Measurements from ENCODE around the gene ABCC5. TPM values are rescaled to one million over a fixed set of nuclear protein-coding genes. Genes with fewer than 3 reads are reported as not detected.

Gene ABCC5
- total RNA-seq, 3 donors from 2014 or later (not counting 1 experiment from before 2014, with no cell fraction given) = 15.6 to 32.5 (median 27.1) TPM

DNA sequence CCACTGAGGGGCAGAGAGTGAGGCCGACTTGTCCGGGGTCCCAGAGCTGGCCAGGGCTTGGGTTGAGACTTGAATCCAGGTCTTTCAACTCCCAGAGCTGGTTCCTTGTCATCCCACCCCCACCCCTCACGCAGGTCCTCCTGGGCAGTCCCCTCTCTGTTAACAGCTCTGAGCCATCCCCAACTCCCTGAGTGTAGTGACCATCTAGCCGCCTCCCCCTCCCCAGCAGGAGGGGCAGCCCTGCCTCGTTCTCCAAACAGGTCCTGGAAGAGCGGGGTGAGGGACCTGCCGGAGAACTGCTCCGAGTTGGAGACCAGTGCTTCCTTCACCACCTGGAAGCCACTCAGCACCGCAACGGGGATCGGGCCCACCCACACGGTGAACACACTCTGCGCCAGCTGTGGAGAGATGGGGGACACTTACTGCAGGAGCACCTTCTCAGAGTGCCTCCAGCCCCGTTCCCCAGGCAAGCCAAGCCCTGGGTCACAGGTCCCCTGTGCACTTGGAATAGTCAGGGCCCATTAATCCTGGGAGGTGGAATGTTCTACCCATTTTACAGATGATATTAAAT lies 108.6 kb downstream of the ABCC5 start:
- ATAC-seq (no peak), DNase-seq (no peak)
- Histone ChIP-seq H3K36me3 (ENCODE audit: control insufficient read depth, insufficient read depth, low read length) (no peaks in the 10 kb centered on the region), H3K4me3 (ENCODE audit: low read length) (no peak overlapping the region), H3K27me3 (ENCODE audit: control insufficient read depth, insufficient read depth, low read length) (no peaks in the 10 kb centered on the region), H3K4me1 (ENCODE audit: control insufficient read depth, insufficient read depth, low read length) (no peaks in the 10 kb centered on the region), H3K27ac (ENCODE audit: low read length) (no peak overlapping the region), H3K9me3 (ENCODE audit: control insufficient read depth, insufficient read depth, low read length) (no peaks in the 10 kb centered on the region)
- H3K27me3 Mint-ChIP-seq (ENCODE audit: low read depth in 2 of 2) = peaks cover 0 to 6% of the 10 kb centered on the region in 2 donors
- no peaks in the 10 kb centered on the region for H3K4me1 Mint-ChIP-seq
- H3K36me3 Mint-ChIP-seq = no peaks in the 10 kb centered on the region
- no peaks in the 10 kb centered on the region for H3K9me3 Mint-ChIP-seq
- WGBS (ENCODE audit: insufficient coverage) = 87% methylated on average over 14 of the region's 14 CpGs
- TF ChIP-seq, protein P1, sequence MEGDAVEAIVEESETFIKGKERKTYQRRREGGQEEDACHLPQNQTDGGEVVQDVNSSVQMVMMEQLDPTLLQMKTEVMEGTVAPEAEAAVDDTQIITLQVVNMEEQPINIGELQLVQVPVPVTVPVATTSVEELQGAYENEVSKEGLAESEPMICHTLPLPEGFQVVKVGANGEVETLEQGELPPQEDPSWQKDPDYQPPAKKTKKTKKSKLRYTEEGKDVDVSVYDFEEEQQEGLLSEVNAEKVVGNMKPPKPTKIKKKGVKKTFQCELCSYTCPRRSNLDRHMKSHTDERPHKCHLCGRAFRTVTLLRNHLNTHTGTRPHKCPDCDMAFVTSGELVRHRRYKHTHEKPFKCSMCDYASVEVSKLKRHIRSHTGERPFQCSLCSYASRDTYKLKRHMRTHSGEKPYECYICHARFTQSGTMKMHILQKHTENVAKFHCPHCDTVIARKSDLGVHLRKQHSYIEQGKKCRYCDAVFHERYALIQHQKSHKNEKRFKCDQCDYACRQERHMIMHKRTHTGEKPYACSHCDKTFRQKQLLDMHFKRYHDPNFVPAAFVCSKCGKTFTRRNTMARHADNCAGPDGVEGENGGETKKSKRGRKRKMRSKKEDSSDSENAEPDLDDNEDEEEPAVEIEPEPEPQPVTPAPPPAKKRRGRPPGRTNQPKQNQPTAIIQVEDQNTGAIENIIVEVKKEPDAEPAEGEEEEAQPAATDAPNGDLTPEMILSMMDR (IDR thresholded peaks at IDR 0.05) = no peak
- no peak overlapping the region for H3K4me3 Mint-ChIP-seq
- H3K27ac Mint-ChIP-seq = no peak overlapping the region
- intact Hi-C loops (cut with micrococcal nuclease) = no loop called here

DNA sequence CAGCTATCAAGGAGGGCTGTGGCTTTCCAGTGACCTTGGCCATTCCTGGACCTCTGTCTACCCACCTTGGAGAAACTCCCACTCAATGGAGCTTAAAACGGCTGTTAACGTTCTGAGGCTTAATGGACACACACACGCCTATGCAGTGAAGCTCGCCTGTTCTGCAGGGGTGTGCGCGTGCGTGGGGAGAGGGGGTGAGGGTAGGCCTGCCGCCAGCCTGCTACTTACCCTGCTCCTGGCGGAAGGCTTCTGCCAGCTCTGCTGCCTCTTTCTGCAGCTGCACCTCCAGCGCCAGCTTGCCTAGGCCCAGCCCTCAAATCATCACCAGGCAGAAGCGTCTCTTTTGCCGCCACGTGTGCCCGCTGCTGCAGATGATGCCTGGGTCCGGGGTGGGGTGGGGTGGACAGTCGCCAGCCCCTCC lies 109.8 kb downstream of the ABCC5 start:
- no peaks in the 10 kb centered on the region for H3K4me1 Mint-ChIP-seq
- intact Hi-C loops (cut with micrococcal nuclease) = no loop called here
- ATAC-seq (no peak), DNase-seq (no peak)
- TF ChIP-seq, protein P1 (IDR thresholded peaks at IDR 0.05) = no peak
- H3K27ac Mint-ChIP-seq = no peak overlapping the region
- no peaks in the 10 kb centered on the region for H3K36me3 Mint-ChIP-seq
- no peaks in the 10 kb centered on the region for H3K9me3 Mint-ChIP-seq
- H3K9me3 ChIP-seq (ENCODE audit: control insufficient read depth, insufficient read depth, low read length) = no peaks in the 10 kb centered on the region
- no peak overlapping the region for H3K4me3 ChIP-seq (ENCODE audit: low read length)
- no peak overlapping the region for H3K27ac ChIP-seq (ENCODE audit: low read length)
- peaks cover 0 to 6% of the 10 kb centered on the region in 2 donors for H3K27me3 Mint-ChIP-seq (ENCODE audit: low read depth in 2 of 2)
- H3K4me1 ChIP-seq (ENCODE audit: control insufficient read depth, insufficient read depth, low read length) = no peaks in the 10 kb centered on the region
- no peaks in the 10 kb centered on the region for H3K27me3 ChIP-seq (ENCODE audit: control insufficient read depth, insufficient read depth, low read length)
- no peak overlapping the region for H3K4me3 Mint-ChIP-seq
- WGBS (ENCODE audit: insufficient coverage) = 91% methylated on average over 16 of the region's 16 CpGs
- H3K36me3 ChIP-seq (ENCODE audit: control insufficient read depth, insufficient read depth, low read length) = no peaks in the 10 kb centered on the region

DNA sequence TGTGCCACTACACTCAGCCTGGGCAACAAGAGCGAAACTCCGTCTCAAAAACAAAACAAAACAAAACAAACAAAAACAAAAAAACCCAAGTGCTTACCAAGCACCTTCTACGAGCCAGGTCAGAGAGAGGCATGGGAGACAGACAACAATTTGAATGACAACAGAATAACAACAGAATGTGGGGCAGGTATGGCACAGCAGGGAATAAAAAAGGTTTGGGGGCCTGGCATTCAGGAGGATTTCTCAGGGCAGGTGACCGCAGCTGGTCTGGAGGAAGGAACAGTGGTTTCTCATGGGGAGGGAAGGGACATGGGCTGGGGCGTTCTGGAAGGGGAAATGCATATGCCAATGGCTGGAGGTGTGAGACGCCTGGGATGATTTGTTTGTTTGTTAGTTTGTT lies 110.5 kb downstream of the ABCC5 start:
- intact Hi-C loops (cut with micrococcal nuclease) = no loop called here

More for the DNA sequence above, 110.5 kb downstream of the ABCC5 start:
- H3K36me3 Mint-ChIP-seq = no peaks in the 10 kb centered on the region
- no peak overlapping the region for H3K4me3 ChIP-seq (ENCODE audit: low read length)
- ATAC-seq (no peak), DNase-seq (no peak)
- H3K4me3 Mint-ChIP-seq = no peak overlapping the region
- H3K9me3 ChIP-seq (ENCODE audit: control insufficient read depth, insufficient read depth, low read length) = no peaks in the 10 kb centered on the region
- TF ChIP-seq, protein P1 (IDR thresholded peaks at IDR 0.05) = no peak
- H3K4me1 Mint-ChIP-seq = no peaks in the 10 kb centered on the region
- WGBS (ENCODE audit: insufficient coverage) = 53% methylated on average over 6 of the region's 6 CpGs
- H3K36me3 ChIP-seq (ENCODE audit: control insufficient read depth, insufficient read depth, low read length) = no peaks in the 10 kb centered on the region
- H3K27ac Mint-ChIP-seq = no peak overlapping the region
- H3K27me3 ChIP-seq (ENCODE audit: control insufficient read depth, insufficient read depth, low read length) = no peaks in the 10 kb centered on the region
- H3K4me1 ChIP-seq (ENCODE audit: control insufficient read depth, insufficient read depth, low read length) = no peaks in the 10 kb centered on the region
- H3K9me3 Mint-ChIP-seq = no peaks in the 10 kb centered on the region
- no peak overlapping the region for H3K27ac ChIP-seq (ENCODE audit: low read length)
- H3K27me3 Mint-ChIP-seq (ENCODE audit: low read depth in 2 of 2) = peaks cover 0 to 6% of the 10 kb centered on the region in 2 donors
